KG1 (cell line): ENCODE measurements around the gene SEC24A.
"Not testable (repeated sequence)": the region's sequence is repeated elsewhere in the genome, so short reads cannot be mapped to it uniquely, and the experiment has no call there.

Experiments
- DNase-seq: peaks from one replicate; lab custom pipeline; 2025; lab: John Stamatoyannopoulos, UW

Gene SEC24A

DNA sequence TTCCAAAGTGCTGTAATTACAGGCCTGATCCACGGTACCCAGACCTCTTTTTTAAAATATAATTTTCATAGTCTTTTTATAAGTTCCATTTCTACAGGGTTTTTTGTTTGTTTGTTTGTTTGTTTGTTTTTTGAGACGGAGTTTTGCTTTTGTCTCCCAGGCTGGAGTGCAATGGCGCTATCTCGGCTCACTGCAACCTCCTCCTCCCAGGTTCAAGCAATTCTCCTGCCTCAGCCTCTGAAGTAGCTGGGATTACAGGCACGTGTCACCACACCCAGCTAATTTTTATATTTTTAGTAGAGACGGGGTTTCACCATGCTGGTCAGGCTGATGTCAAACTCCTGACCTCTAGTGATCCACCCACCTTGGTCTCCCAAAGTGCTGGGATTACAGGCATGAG, 2.1 kb downstream of the SEC24A start:
- DNase-seq = not testable (repeated sequence)

DNA sequence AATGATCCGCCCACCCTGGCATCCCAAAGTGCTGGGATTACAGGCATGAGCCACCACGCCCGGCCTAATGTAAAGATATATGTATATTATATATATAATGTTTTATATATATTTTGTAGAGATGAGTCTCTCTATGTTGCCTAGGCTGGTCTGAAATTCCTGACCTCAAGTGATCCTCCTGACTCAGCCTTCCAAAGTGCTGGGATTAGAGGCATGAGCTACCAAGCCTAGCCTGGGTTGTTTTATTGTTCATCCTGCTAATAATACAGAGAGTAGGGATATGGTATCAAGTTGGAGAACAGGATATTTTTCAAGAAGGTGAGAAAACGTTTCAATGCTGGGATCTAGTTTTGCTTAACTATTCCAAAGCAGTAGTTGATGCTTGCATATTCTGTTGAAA, 2.9 kb downstream of the SEC24A start:
- DNase-seq = no peak

DNA sequence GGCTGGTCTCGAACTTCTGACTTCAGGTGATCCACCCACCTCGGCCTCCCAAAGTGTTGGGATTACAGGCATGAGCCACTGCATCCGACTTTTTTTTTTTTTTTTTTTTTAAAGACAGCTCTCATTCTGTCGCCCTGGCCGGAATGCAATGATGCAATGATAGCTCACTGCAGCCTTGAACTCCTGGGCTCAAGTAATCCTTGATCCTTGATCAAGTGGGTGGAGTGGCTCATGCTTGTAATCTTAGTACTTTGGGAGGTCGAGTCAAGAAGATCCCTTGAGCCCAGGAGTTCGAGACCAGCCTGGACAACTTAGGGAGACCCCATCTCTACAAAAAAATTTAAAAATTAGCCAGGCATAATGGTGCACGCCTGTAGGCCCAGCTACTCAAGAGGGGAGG, 8.1 kb downstream of the SEC24A start:
- no peak for DNase-seq

DNA sequence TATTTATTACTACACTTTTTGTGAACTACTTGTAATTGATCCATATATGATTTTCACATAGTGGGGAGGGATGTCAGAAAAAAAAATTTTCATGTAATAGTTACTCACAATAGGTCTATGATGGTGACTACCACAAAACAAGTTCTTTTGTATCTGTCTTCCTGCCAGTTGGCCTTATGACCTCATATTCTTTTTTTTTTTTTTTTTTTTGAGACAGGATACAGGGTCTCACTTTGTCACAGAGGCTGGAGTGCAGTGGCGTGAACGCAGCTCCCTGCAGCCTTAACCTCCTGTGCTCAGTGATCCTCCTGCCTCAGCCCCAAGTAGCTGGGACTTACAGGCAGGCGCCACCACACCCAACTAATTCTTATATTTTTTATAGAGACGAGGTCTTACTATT, 10.9 kb downstream of the SEC24A start:
- DNase-seq = no peak

DNA sequence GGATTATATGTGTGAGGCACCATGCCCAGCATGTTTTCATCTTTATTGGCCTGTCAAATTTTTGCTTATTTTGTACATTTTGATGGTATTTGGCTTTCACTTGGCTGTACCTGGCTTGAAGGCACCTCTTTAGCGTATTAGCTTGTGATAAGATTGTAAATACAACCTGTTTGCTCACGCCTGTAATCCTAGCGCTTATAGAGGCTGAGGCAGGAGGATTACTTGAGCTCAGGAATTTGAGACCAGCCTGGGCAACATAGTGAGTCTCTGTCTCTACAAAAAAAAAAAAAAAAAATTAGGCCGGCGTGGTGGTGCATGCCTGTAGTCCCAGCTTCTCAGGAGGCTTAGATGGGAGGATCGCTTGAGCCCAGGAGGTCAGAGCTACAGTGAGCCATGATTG, 11.3 kb downstream of the SEC24A start:
- DNase-seq = no peak

DNA sequence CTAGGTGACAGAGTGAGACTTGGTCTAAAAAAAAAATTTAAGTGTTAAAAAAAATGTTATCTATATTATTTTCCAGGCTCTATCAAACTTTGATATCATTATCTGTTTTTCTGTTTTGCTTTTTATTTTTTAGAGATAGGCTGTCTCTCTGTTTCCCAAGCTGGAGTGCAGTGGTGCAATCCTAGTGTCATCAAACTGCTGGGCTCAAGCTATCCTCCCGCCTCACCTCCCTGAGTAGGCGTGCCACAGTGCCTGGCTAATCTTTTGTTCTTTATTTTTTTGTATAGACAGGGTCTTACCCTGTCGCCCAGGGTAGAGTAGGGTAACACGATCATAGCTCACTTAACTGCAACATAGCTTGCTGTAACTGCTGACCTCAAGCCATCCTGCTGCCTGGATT, 14.4 kb downstream of the SEC24A start:
- no peak for DNase-seq

DNA sequence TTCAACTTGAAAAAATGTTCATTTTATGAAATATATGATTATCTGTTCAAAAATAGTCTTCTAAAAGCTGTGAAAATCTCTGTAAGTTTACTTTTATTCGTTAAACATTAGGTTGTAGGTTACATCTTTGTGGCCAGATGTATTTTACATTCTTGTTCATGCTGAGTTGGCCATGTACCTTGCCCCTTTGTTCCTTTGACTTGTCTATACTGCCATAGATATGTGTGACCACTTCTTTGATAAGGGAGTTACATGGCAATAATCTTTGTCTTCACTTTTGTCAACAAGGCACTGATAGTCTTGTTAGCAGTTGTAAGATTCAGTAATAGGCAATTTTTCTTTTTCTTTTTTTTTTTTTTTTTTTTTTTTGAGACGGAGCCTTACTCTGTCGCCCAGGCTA, 15.9 kb downstream of the SEC24A start:
- DNase-seq = no peak

DNA sequence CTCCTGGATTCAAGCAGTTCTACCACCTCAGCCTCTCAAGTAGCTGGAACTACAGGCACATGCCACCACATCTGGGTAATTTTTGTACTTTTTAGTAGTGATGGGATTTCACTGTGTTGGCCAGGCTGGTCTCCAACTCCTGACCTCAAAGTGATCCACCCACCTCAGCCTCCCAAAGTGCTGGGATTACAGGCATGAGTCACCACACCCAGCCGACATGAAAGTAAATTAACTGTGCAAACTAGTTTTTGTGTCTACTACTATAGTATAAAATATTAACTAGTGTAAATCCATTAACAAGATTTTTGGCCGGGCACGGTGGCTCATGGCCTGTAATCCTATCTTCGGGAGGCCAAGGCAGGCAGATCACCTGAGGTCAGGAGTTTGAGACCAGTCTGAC, 25.0 kb downstream of the SEC24A start:
- not testable (repeated sequence) for DNase-seq

DNA sequence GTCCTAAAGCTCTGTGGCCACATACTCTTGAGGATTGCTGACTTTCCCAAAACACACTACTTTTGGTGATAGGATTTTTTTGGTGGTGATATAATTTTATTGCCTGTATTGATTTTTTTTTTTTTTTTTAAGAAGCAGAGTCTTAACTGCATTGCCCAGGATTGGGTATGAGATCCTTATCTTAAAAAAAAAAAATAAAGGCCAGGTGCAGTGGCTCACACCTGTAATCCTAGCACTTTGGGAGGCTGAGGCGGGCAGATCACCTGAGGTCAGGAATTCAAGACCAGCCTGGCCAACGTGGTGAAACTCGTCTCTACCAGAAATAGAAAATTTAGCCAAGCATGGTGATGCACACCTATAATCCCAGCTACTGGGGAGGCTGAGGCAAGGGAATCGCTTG, 28.8 kb downstream of the SEC24A start:
- DNase-seq = not testable (repeated sequence)

DNA sequence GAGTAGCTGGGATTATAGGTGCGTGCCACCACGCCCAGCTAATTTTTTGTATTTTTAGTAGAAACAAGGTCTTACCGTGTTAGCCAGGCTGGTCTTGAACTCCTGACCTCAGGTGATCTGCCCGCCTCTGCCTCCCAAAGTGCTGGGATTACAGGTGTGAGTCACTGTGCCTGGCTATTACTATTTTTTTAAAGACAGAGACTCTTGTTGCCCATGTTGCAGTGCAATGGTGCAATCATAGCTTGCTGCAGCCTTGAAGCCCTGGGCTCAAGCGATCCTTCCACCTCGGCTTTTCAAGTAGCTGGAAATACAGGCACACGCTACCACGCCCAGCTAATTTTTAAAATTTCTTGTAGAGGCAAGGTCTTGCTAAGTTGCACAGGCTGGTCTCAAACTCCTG, 41.6 kb downstream of the SEC24A start:
- not testable (repeated sequence) for DNase-seq

DNA sequence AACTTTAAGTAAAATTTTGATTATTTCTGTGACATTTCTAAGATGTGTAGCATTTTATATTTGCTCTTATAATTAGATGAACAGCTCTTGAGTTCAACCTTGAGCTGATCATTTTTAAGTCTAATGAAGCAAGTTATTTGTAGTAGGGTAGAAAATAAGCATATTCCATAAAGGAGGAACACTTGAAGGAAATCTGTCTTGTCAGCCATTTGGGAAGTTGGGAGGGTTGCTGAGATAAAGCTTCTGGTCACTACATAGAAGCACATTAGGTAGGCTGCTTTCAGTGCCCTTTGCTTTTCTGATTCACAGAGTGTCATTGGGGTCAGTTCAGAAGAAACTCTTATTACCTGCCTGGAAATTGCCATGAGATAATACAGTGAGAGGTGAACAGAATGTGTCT, 44.1 kb downstream of the SEC24A start:
- no peak for DNase-seq

DNA sequence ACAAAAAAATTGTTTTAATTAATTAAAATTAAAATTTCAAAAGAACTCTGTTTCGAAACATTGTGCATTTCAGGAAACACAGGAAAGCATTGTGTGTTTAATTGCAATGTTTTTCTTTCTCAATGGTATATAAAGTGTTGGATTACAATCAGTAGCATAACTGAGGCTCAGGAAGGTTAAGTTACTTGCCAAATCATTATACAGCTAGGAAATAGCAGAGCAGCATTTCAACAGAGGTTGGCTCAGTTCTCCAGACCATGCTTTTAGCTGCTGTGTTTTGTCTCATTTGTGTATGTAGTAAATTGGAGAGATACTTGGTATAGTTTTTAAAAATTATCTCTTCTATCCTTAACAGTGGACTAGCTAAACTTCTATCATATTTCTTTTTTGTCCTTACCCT, 59.7 kb downstream of the SEC24A start:
- no peak for DNase-seq

DNA sequence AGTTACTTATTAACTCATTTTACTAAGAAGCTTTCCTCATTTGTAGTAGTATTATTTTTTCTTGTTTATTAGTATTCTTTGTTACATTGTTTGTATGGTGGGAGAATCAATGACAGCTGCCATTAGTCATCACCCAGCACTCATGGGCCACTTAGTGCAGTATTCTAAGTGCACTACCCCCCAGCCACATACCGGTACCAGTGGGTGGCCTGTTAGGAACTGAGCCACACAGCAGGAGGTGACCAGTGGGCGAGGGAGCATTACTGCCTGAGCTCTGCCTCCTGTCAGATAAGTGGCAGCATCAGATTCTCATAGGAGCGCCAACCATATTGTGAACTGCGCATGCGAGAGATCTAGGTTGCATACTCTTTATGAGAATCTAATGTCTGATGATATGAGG, 65.5 kb downstream of the SEC24A start:
- DNase-seq = no peak

DNA sequence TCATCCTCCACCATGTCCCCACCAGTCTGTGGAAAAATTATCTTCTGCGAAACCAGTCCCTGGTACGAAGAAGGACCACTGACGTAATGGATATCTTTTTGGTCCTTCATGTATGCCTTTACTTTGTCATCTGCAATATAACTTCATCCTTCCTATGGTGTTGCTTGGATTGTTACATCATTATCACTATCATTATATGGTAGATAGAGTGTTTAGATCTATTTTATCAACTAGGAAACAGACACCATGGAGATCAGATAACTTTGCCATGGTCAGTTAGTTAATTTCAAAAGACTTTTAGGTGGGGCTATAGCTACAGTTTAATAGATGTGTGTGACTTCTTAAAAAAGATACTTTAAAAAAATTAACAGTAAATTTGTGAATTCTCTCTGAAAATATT, 66.0 kb downstream of the SEC24A start:
- DNase-seq = no peak

DNA sequence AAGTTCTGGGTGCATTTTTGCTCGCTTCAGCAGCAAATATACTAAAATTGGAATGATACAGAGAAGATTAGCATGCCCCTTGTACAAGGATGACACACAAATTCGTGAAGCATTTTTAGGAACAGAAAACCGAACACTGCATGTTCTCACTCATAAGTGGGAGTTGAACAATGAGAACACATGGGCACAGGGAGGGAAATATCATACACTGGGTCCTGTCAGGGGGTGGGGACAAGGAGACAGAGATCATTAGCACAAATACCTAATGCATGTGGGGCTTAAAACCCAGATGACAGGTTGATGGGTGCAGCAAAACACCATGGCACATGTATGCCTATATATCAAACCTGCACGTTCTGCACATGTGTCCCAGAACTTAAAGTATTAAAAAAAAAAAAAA, 66.9 kb downstream of the SEC24A start:
- not testable (repeated sequence) for DNase-seq

DNA sequence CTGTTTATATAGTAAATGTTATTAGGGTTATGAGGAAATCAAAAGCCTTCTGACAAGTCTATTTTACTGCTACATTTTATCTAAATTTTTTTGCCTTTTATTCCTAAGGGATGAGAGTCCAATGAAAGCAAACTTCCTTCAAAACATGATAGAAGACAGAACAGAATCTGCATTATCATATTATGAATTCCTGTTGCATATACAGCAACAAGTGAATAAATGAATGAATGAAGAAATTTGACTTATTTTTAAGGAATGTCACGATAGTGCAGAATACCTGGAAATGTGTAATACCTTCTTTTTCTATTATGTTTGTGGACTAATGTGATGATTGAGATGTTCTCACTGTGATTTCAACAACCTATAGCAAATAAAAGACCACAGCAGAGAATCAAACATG, 76.3 kb downstream of the SEC24A start:
- DNase-seq = no peak

DNA sequence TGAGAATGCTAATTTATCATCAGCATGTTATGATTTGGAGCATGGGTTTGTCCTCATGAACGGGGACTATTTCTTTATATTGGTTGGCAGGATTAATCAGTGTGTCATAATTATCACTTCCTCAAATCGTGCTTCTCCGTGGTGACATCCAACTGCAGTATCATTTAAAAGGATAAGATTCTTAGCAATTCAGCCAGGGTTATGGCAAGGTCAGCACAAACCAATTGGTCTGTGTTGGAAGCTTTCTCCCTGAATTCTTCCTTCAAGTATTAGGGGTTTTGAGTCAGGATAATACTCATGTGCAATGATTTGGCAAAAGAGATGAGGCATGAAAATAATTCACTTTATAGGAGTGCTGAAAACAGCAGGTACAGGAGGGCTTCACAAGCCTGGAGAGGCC, 84.2 kb downstream of the SEC24A start:
- no peak for DNase-seq

DNA sequence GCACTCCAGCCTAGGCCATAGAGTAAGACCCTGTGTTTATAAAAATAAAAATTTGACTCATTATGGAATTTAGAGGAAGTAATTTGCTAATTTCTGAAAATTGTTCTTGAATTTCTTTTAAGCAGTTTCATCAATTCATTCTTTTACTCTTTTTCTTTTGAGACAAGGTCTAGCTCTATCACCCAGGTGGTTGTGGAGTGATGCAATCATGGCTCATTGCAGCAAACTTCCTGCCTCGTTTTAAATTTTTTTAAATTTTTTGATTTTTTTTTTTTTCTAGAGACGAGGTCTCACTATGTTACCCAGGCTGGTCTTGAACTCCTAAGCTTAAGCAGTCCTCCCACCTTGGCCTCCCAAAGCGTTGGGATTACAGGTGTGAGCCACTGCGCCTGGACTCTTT, 86.7 kb downstream of the SEC24A start:
- no peak for DNase-seq

DNA sequence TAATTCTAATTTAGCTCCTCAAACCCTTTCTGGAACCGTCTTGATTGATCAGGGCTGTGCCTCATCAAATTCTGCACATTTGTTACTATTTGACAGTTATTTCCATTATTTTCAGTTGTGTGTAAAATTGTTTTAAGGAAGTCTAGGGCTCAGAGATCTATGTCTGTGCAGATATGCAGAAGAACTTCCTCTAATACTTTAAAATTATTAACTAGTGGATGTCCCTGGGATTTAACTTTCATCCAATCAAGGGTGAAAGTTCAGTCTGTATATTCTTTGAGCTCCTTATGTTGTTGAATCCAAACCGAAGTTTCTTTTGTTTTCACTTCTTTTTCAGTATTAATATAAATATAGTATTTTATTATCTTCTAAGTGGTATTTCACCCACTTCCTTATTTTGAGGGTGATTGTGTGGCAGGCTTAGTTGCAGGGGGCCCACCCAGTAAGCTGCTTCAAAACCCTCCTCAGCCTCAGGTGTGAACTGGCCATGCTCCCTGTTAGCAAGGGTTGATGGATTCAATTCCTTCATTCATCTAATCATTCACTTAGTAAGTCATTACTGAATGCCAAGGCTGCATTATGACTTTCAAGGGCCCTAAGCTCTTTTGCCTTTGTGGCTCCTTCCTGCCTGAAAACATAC, 87.7 kb downstream of the SEC24A start:
- no peak for DNase-seq

DNA sequence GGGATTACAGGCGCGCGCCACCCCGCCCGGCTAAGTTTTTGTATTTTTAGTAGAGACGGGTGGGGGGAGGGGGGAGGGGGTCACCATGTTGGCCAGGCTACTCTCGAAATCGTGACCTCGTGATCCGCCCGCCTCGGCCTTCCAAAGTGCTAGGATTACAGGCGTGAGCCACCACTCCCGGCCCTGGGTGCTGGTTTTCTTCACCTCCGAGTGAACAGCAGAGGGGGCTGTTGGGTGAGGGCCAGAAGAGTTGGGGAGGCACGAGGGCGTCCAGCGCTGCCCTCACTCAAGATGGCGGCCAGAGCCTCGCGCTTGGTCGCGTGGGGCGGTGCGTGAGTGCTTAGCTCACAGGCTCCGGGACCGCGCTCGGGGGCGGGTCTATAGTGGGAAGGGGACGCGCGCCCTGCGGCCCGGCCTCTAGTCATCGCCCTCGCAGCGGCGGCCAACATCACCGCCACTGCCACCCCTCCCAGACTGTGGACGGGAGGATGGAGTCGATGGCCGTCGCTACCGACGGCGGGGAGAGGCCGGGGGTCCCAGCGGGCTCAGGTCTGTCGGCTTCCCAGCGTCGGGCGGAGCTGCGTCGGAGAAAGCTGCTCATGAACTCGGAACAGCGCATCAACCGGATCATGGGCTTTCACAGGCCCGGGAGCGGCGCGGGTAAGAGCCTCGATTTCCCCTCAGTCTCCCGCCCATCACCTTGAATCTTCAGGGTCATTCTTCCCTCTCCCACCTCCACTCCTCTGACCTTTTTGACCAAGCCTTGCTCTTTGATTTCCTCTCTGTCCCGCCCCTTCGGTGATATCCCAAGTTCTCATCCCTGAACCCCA, 89.8 kb downstream of the SEC24A start, which contains the start of gene CAMLG:
TSS of gene CAMLG (plus strand) at position 416 of the 830 bp plus-strand sequence. CDS start at position 489, 73 bp downstream.
- peak; percentile 85 for DNase-seq

DNA sequence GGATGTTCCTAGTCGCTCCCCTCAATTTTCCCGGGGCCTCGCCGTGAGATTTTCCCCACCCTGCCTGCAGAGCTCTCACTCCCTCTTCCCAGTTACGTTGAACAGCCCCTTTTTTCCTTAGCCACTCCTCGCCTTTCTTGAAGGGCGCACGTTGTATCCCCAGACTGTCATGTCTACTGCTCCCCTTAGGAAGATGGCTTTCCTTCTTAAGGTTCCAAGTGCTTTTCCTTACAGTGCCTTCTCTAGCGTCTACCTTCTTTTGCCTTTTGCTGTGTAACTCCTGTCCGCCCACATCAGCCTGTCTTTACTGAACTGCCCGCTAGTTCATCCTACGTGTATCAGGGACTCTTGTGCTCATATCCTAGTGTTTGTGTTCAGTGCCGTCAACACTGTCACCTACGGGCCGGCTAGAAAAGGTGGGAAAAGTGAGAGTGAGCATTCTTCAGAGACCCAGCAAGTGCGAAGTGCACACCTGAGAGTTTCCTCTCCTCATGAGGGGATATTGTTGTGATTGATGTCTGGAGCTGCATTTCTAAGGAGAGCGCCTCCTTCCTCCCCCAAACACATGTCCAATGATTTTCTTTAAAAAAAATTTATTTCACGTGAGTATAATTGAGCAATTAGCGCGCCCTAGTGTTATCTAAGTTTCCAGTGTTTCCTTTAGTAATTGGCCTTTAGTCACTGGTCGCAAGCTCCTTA, 90.5 kb downstream of the SEC24A start:
- peak; percentile 12 for DNase-seq

DNA sequence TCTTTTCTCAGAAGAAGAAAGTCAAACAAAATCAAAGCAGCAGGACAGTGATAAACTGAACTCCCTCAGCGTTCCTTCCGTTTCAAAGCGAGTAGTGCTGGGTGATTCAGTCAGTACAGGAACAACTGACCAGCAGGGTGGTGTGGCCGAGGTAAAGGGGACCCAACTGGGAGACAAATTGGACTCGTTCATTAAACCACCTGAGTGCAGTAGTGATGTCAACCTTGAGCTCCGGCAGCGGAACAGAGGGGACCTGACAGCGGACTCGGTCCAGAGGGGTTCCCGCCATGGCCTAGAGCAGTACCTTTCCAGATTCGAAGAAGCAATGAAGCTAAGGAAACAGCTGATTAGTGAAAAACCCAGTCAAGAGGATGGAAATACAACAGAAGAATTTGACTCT, 92.5 kb downstream of the SEC24A start:
- DNase-seq = no peak

DNA sequence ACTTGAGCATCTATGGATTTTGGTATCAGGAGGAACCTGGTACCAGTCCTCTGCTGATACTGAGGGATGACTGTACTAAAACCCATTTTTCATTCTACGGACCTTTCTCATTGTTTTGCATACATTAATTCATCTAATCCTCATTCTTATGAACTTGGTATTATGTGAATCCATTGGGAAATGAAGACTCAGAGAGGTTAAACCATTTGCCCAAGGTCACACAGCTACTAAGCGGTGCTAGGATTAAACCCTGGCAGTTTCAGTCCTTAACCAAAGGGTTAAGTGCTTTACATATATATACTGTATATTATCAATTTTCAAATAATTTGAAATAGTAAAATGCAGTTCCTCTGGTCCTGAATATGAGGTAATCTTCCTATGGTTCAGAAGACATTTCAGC, 93.5 kb downstream of the SEC24A start:
- DNase-seq = no peak
